Trophoblast cell (in vitro differentiated cells and primary cell): Measurements from ENCODE around the gene SS18L1.

Source experiments
- DNase-seq, 2 donors: peaks; one replicate each; pipeline ENCODE4 v3.0.0-alpha.2; 2016
- H2AFZ ChIP-seq: 2 replicates; pipeline ENCODE4 v1.6.1; 2013; ENCODE audit warnings: low read length, moderate library complexity, mild to moderate bottlenecking; ENCODE audit not compliant: insufficient read depth, poor library complexity
- H2AK5ac ChIP-seq: 2 replicates; pipeline ENCODE4 v1.6.1; 2013; ENCODE audit warnings: mild to moderate bottlenecking, low read length
- H2BK120ac ChIP-seq: 2 replicates; pipeline ENCODE4 v1.6.1; 2013; ENCODE audit warnings: low read length, mild to moderate bottlenecking, moderate library complexity; ENCODE audit not compliant: insufficient read depth, poor library complexity
- H2BK12ac ChIP-seq: 2 replicates; pipeline ENCODE4 v1.6.1; 2013; ENCODE audit warnings: mild to moderate bottlenecking, low read length, moderate library complexity
- H2BK5ac ChIP-seq: 2 replicates; pipeline ENCODE4 v1.6.1; 2013; ENCODE audit warnings: low read length, low read depth, moderate library complexity, mild to moderate bottlenecking; ENCODE audit not compliant: poor library complexity
- H3K14ac ChIP-seq: 2 replicates; pipeline ENCODE4 v1.6.1; 2013; ENCODE audit warnings: mild to moderate bottlenecking, low read length
- H3K18ac ChIP-seq: 2 replicates; pipeline ENCODE4 v1.6.1; 2013; ENCODE audit warnings: mild to moderate bottlenecking, low read length
- H3K23ac ChIP-seq: 2 replicates; pipeline ENCODE4 v1.6.1; 2013; ENCODE audit warnings: low read length
- H3K27ac ChIP-seq: 2 replicates; pipeline ENCODE4 v1.5.1; 2013; ENCODE audit warnings: low read depth, mild to moderate bottlenecking, inconsistent platforms, low read length, moderate library complexity
- H3K27me3 ChIP-seq: 2 replicates; pipeline ENCODE4 v1.6.1; 2013; ENCODE audit warnings: inconsistent platforms, mild to moderate bottlenecking, low read length, moderate library complexity; ENCODE audit not compliant: insufficient read depth
- H3K36me3 ChIP-seq, 2 experiments: 1 replicate in 1 of 2; 2 replicates in 1 of 2; pipeline ENCODE4 v1.6.1; 2013; ENCODE audit warnings: low read length in 2 of 2, mild to moderate bottlenecking in 2 of 2, moderate library complexity in 1 of 2; ENCODE audit not compliant: insufficient read depth in 2 of 2, control insufficient read depth in 1 of 2
- H3K4ac ChIP-seq: 2 replicates; pipeline ENCODE4 v1.6.1; 2013; ENCODE audit warnings: low read depth, mild to moderate bottlenecking, low read length, moderate library complexity
- H3K4me1 ChIP-seq, 2 experiments: 1 replicate in 1 of 2; 2 replicates in 1 of 2; pipeline ENCODE4 v1.6.1; 2013; ENCODE audit warnings: low read length in 2 of 2, mild to moderate bottlenecking in 2 of 2, moderate library complexity in 1 of 2; ENCODE audit not compliant: insufficient read depth in 2 of 2, control insufficient read depth in 1 of 2
- H3K4me2 ChIP-seq: 2 replicates; pipeline ENCODE4 v1.6.1; 2013; ENCODE audit warnings: inconsistent platforms, mild to moderate bottlenecking, low read length, moderate library complexity
- H3K4me3 ChIP-seq: 2 replicates; pipeline ENCODE4 v1.5.1; 2013; ENCODE audit warnings: mild to moderate bottlenecking, low read depth, low read length, inconsistent platforms
- H3K79me1 ChIP-seq: one replicate; pipeline ENCODE4 v1.6.1; 2013; ENCODE audit warnings: low read length
- H3K79me2 ChIP-seq: 2 replicates; pipeline ENCODE4 v1.6.1; 2013; ENCODE audit warnings: low read length, mild to moderate bottlenecking; ENCODE audit not compliant: control insufficient read depth, insufficient read depth, poor library complexity
- H3K9ac ChIP-seq: 2 replicates; pipeline ENCODE4 v1.6.1; 2013; ENCODE audit warnings: mild to moderate bottlenecking, low read length
- H3K9me3 ChIP-seq: 2 replicates; pipeline ENCODE4 v1.6.1; 2013; ENCODE audit warnings: low read depth, mild to moderate bottlenecking, control low read depth, inconsistent platforms, low read length; ENCODE audit not compliant: insufficient read depth
- H4K12ac ChIP-seq: 2 replicates; pipeline ENCODE4 v1.6.1; 2013; ENCODE audit warnings: low read depth, mild to moderate bottlenecking, low read length, moderate library complexity
- H4K8ac ChIP-seq: 2 replicates; pipeline ENCODE4 v1.6.1; 2013; ENCODE audit warnings: low read depth, mild to moderate bottlenecking, low read length, moderate library complexity
- H4K91ac ChIP-seq: one replicate; pipeline ENCODE4 v1.6.1; 2013; ENCODE audit warnings: low read depth, mild to moderate bottlenecking, low read length, moderate library complexity
- WGBS: extraction: QIAGEN DNeasy Blood & Tissue Kit; methylation state at CpG from one replicate; pipeline ENCODE4 v1.1.7; 2013; ENCODE audit warnings: missing lambda C conversion rate; ENCODE audit not compliant: insufficient read length, insufficient coverage; ENCODE audit errors: extremely low coverage; 5-methylcytosine and 5-hydroxymethylcytosine counted together

The SS18L1 gene

GRCh38 chr20:62151835-62152364 is 8.3 kb downstream of the SS18L1 start:
- no CpG with 5 or more reads among the region's 23 CpGs for WGBS
- H4K8ac ChIP-seq, result no peak overlapping the region
- H2BK12ac ChIP-seq, result no peak overlapping the region
- no peak overlapping the region for H3K4me3 ChIP-seq
- no peak overlapping the region for H3K23ac ChIP-seq
- no peak overlapping the region for H3K9ac ChIP-seq
- no peak for DNase-seq
- no peak overlapping the region for H4K91ac ChIP-seq
- no peak overlapping the region for H2AFZ ChIP-seq
- H3K27me3 ChIP-seq, result no peaks in the 10 kb centered on the region
- H3K14ac ChIP-seq, result no peak overlapping the region
- no peaks in the 10 kb centered on the region for H3K79me1 ChIP-seq
- H3K4me1 ChIP-seq, result peaks cover 23 to 31% of the 10 kb centered on the region in 2 experiments
- no peak overlapping the region for H3K18ac ChIP-seq
- H2AK5ac ChIP-seq, result no peak overlapping the region
- H3K79me2 ChIP-seq, result peaks cover 11% of the 10 kb centered on the region
- H2BK5ac ChIP-seq, result no peak overlapping the region
- peaks cover 18 to 28% of the 10 kb centered on the region in 2 experiments for H3K36me3 ChIP-seq
- H4K12ac ChIP-seq, result no peak overlapping the region
- H3K4me2 ChIP-seq, result no peak overlapping the region
- no peak overlapping the region for H3K27ac ChIP-seq
- H3K4ac ChIP-seq, result peak overlapping the region; percentile 0
- peaks cover 8% of the 10 kb centered on the region for H3K9me3 ChIP-seq
- H2BK120ac ChIP-seq, result no peak overlapping the region

- no peaks in the 10 kb centered on the region for H3K27me3 ChIP-seq
Measured at GRCh38 chr20:62155428-62156253, 12.1 kb downstream of the SS18L1 start.

GRCh38 chr20:62156254-62156556 is 12.6 kb downstream of the SS18L1 start:
- no peak overlapping the region for H2BK12ac ChIP-seq
- H4K12ac ChIP-seq, result no peak overlapping the region
- DNase-seq, result no peak
- no peaks in the 10 kb centered on the region for H3K27me3 ChIP-seq
- H3K4me3 ChIP-seq, result no peak overlapping the region
- H2BK120ac ChIP-seq, result no peak overlapping the region
- H4K91ac ChIP-seq, result no peak overlapping the region
- no peak overlapping the region for H3K4ac ChIP-seq
- peaks cover 36 to 45% of the 10 kb centered on the region in 2 experiments for H3K36me3 ChIP-seq
- H3K4me1 ChIP-seq, result peaks cover 21 to 26% of the 10 kb centered on the region in 2 experiments
- H2AK5ac ChIP-seq, result no peak overlapping the region
- H2BK5ac ChIP-seq, result no peak overlapping the region
- H3K4me2 ChIP-seq, result no peak overlapping the region
- no peak overlapping the region for H3K18ac ChIP-seq
- peaks cover 3% of the 10 kb centered on the region for H3K9me3 ChIP-seq
- H2AFZ ChIP-seq, result no peak overlapping the region
- no peak overlapping the region for H3K27ac ChIP-seq
- no peak overlapping the region for H3K14ac ChIP-seq
- no peak overlapping the region for H3K23ac ChIP-seq
- H3K79me2 ChIP-seq, result peaks cover 12% of the 10 kb centered on the region
- no CpG with 5 or more reads among the region's 3 CpGs for WGBS
- H3K79me1 ChIP-seq, result no peaks in the 10 kb centered on the region
- H3K9ac ChIP-seq, result no peak overlapping the region
- no peak overlapping the region for H4K8ac ChIP-seq

More at GRCh38 chr20:62155428-62156253, 12.1 kb downstream of the SS18L1 start:
- no peak overlapping the region for H2BK12ac ChIP-seq
- no peak overlapping the region for H3K9ac ChIP-seq
- DNase-seq, result peak; percentile 46 to 60
- H3K23ac ChIP-seq, result no peak overlapping the region
- H3K4me2 ChIP-seq, result no peak overlapping the region
- H4K91ac ChIP-seq, result no peak overlapping the region
- H3K79me1 ChIP-seq, result no peaks in the 10 kb centered on the region
- H2AK5ac ChIP-seq, result no peak overlapping the region
- no peak overlapping the region for H4K12ac ChIP-seq
- H3K4me3 ChIP-seq, result no peak overlapping the region
- no peak overlapping the region for H4K8ac ChIP-seq
- H3K79me2 ChIP-seq, result peaks cover 12% of the 10 kb centered on the region
- H3K4me1 ChIP-seq, result peaks cover 21 to 22% of the 10 kb centered on the region in 2 experiments
- H3K14ac ChIP-seq, result no peak overlapping the region
- H2AFZ ChIP-seq, result no peak overlapping the region
- no peak overlapping the region for H2BK5ac ChIP-seq
- H3K18ac ChIP-seq, result no peak overlapping the region
- H3K9me3 ChIP-seq, result peaks cover 3% of the 10 kb centered on the region
- peaks cover 32 to 40% of the 10 kb centered on the region in 2 experiments for H3K36me3 ChIP-seq
- no CpG with 5 or more reads among the region's 29 CpGs for WGBS
- H3K4ac ChIP-seq, result peak overlapping the region; percentile 32
- H3K27ac ChIP-seq, result no peak overlapping the region
- no peak overlapping the region for H2BK120ac ChIP-seq

GRCh38 chr20:62156592-62157386 is 13.2 kb downstream of the SS18L1 start:
- Histone ChIP-seq H3K27me3 (no peaks in the 10 kb centered on the region), H2BK12ac (no peak overlapping the region), H3K14ac (no peak overlapping the region), H4K8ac (no peak overlapping the region), H4K12ac (peak overlapping the region; percentile 6), H4K91ac (no peak overlapping the region), H2AFZ (no peak overlapping the region), H2AK5ac (no peak overlapping the region), H2BK120ac (no peak overlapping the region), H3K4me2 (no peak overlapping the region), H3K18ac (peak overlapping the region; percentile 27), H3K79me2 (peaks cover 9% of the 10 kb centered on the region), H2BK5ac (no peak overlapping the region), H3K36me3 (peaks cover 41 to 48% of the 10 kb centered on the region in 2 experiments), H3K9ac (no peak overlapping the region), H3K4me1 (peaks cover 25 to 31% of the 10 kb centered on the region in 2 experiments), H3K79me1 (no peaks in the 10 kb centered on the region), H3K23ac (no peak overlapping the region), H3K4ac (peak overlapping the region; percentile 71), H3K9me3 (peaks cover 3% of the 10 kb centered on the region), H3K4me3 (no peak overlapping the region), H3K27ac (no peak overlapping the region)
- DNase-seq, result peak in 1 of 2 donors; percentile 42
- WGBS, result no CpG with 5 or more reads among the region's 24 CpGs
